ENCODE results near the gene BICRA.

- no peak for TF ChIP-seq POLR2A (IDR thresholded peaks at IDR 0.05; ENCODE audit: low read depth, low read length)
- no peak for TF ChIP-seq POLR2AphosphoS5 (IDR thresholded peaks at IDR 0.05; ENCODE audit: low read depth, low read length)
- no peak for TF ChIP-seq TAF1 (IDR thresholded peaks at IDR 0.05; ENCODE audit: low read depth, low read length)
- no peak for TF ChIP-seq POU2F2 (IDR thresholded peaks at IDR 0.05; ENCODE audit: low read depth, low read length)
- no peak for TF ChIP-seq SPI1 (IDR thresholded peaks at IDR 0.05; ENCODE audit: low read depth, low read length)
Observed at GRCh38 chr19:47641891-47642485, 33.1 kb downstream of the BICRA start.
